ENCODE results near the gene HOXB3.

The HOXB3 gene

GRCh38 chr17:48617471-48618255 lies 27.6 kb upstream of the HOXB3 start:
- H3K4me3 ChIP-seq (ENCODE audit: severe bottlenecking): no peak overlapping the region
- ATAC-seq (ENCODE audit: low read depth): no peak
- peaks cover 4% of the 10 kb centered on the region for H3K4me1 ChIP-seq (ENCODE audit: insufficient read depth, poor library complexity, severe bottlenecking)
- H3K27ac ChIP-seq (ENCODE audit: poor library complexity, severe bottlenecking): no peak overlapping the region
- peak; percentile 50 for DNase-seq (ENCODE audit: low spot score)
- no peaks in the 10 kb centered on the region for H3K9me3 ChIP-seq (ENCODE audit: severe bottlenecking)
- TF ChIP-seq CTCF (IDR thresholded peaks at IDR 0.05; ENCODE audit: poor library complexity, severe bottlenecking): no peak
- no peaks in the 10 kb centered on the region for H3K36me3 ChIP-seq (ENCODE audit: low read depth)
- peaks cover 76% of the 10 kb centered on the region for H3K27me3 ChIP-seq (ENCODE audit: insufficient read depth, poor library complexity, severe bottlenecking)

- no peaks in the 10 kb centered on the region for H3K36me3 ChIP-seq (ENCODE audit: low read depth)
- no peak for TF ChIP-seq CTCF (IDR thresholded peaks at IDR 0.05; ENCODE audit: poor library complexity, severe bottlenecking)
- peaks cover 69% of the 10 kb centered on the region for H3K27me3 ChIP-seq (ENCODE audit: insufficient read depth, poor library complexity, severe bottlenecking)
These were observed 26.9 kb upstream of the HOXB3 start for GRCh38 chr17:48616717-48617470.

GRCh38 chr17:48615963-48616716 lies 26.1 kb upstream of the HOXB3 start:
- peaks cover 69% of the 10 kb centered on the region for H3K27me3 ChIP-seq (ENCODE audit: insufficient read depth, poor library complexity, severe bottlenecking)
- peak; percentile 25 for DNase-seq (ENCODE audit: low spot score)
- no peaks in the 10 kb centered on the region for H3K36me3 ChIP-seq (ENCODE audit: low read depth)
- no peaks in the 10 kb centered on the region for H3K9me3 ChIP-seq (ENCODE audit: severe bottlenecking)
- TF ChIP-seq CTCF (IDR thresholded peaks at IDR 0.05; ENCODE audit: poor library complexity, severe bottlenecking): no peak
- peaks cover 4% of the 10 kb centered on the region for H3K4me1 ChIP-seq (ENCODE audit: insufficient read depth, poor library complexity, severe bottlenecking)
- H3K4me3 ChIP-seq (ENCODE audit: severe bottlenecking): no peak overlapping the region
- H3K27ac ChIP-seq (ENCODE audit: poor library complexity, severe bottlenecking): no peak overlapping the region
- ATAC-seq (ENCODE audit: low read depth): no peak

More at GRCh38 chr17:48616717-48617470, 26.9 kb upstream of the HOXB3 start:
- no peak overlapping the region for H3K4me3 ChIP-seq (ENCODE audit: severe bottlenecking)
- H3K9me3 ChIP-seq (ENCODE audit: severe bottlenecking): no peaks in the 10 kb centered on the region
- no peak overlapping the region for H3K27ac ChIP-seq (ENCODE audit: poor library complexity, severe bottlenecking)
- H3K4me1 ChIP-seq (ENCODE audit: insufficient read depth, poor library complexity, severe bottlenecking): peaks cover 4% of the 10 kb centered on the region
- ATAC-seq (ENCODE audit: low read depth): no peak
- DNase-seq (ENCODE audit: low spot score): peak; percentile 17

- no peak for ATAC-seq (ENCODE audit: low read depth)
- no peak for TF ChIP-seq CTCF (IDR thresholded peaks at IDR 0.05; ENCODE audit: poor library complexity, severe bottlenecking)
- no peak for DNase-seq (ENCODE audit: low spot score)
- Histone ChIP-seq H3K27ac (ENCODE audit: poor library complexity, severe bottlenecking) (no peak within 1 kb of the TSS), H3K9me3 (ENCODE audit: severe bottlenecking) (no peaks in the 10 kb centered on the region), H3K4me1 (ENCODE audit: insufficient read depth, poor library complexity, severe bottlenecking) (peaks cover 4% of the 10 kb centered on the region), H3K4me3 (ENCODE audit: severe bottlenecking) (no peak within 1 kb of the TSS), H3K36me3 (ENCODE audit: low read depth) (no peaks in the 10 kb centered on the region), H3K27me3 (ENCODE audit: insufficient read depth, poor library complexity, severe bottlenecking) (peaks cover 68% of the 10 kb centered on the region)
These were observed 25.3 kb upstream of the HOXB3 start, which contains the start of gene HOXB8 for GRCh38 chr17:48615047-48615962. Gene HOXB8, minus strand, starts transcription at chr17:48615292. Its CDS starts 588 bp downstream, at chr17:48614704.
